Activated naive CD4-positive, alpha-beta T cell treated with anti-CD3 and anti-CD28 coated beads, Interleukin-2, amount 50 U/mL, for 24 hours (primary cell): ENCODE measurements around the gene ISL1.
A peak's percentile ranks its signal among the peaks of the same experiment; 100 is the strongest.

Experiments
- H3K27ac Mint-ChIP-seq: one replicate; pipeline ENCODE4 v1.8.0; 2021; ENCODE audit warnings: mild to moderate bottlenecking, mixed read lengths
- H3K27me3 Mint-ChIP-seq: one replicate; pipeline ENCODE4 v1.8.0; 2021; ENCODE audit warnings: mixed read lengths
- H3K36me3 Mint-ChIP-seq: one replicate; pipeline ENCODE4 v1.8.0; 2021; ENCODE audit warnings: mixed read lengths
- H3K4me1 Mint-ChIP-seq: one replicate; pipeline ENCODE4 v1.8.0; 2021; ENCODE audit warnings: mixed read lengths
- H3K4me3 Mint-ChIP-seq: one replicate; pipeline ENCODE4 v1.8.0; 2021; ENCODE audit warnings: mild to moderate bottlenecking, mixed read lengths
- H3K9me3 Mint-ChIP-seq: one replicate; pipeline ENCODE4 v1.8.0; 2021; ENCODE audit warnings: mixed read lengths

Gene ISL1

GRCh38 chr5:51383131-51384121 lies at the start of gene ISL1:
Gene ISL1 (plus strand): TSS chr5:51383448. CDS start chr5:51383672, 224 bp downstream.
- Mint-ChIP-seq H3K9me3 (no peaks in the 10 kb centered on the region), H3K36me3 (no peaks in the 10 kb centered on the region), H3K4me1 (no peaks in the 10 kb centered on the region), H3K27ac (no peak within 1 kb of the TSS), H3K27me3 (peaks cover 78% of the 10 kb centered on the region), H3K4me3 (no peak within 1 kb of the TSS)

- Mint-ChIP-seq H3K4me1 (no peaks in the 10 kb centered on the region), H3K9me3 (peaks cover 5% of the 10 kb centered on the region), H3K4me3 (no peak overlapping the region), H3K27me3 (peaks cover 1% of the 10 kb centered on the region), H3K36me3 (no peaks in the 10 kb centered on the region), H3K27ac (no peak overlapping the region)
These were observed 46.4 kb upstream of the ISL1 start for GRCh38 chr5:51336878-51337277.

GRCh38 chr5:51345106-51345505 lies 38.1 kb upstream of the ISL1 start:
- Mint-ChIP-seq H3K9me3 (no peaks in the 10 kb centered on the region), H3K27ac (no peak overlapping the region), H3K27me3 (no peaks in the 10 kb centered on the region), H3K4me3 (no peak overlapping the region), H3K4me1 (no peaks in the 10 kb centered on the region), H3K36me3 (no peaks in the 10 kb centered on the region)

- no peaks in the 10 kb centered on the region for H3K4me1 Mint-ChIP-seq
- no peaks in the 10 kb centered on the region for H3K27me3 Mint-ChIP-seq
- H3K27ac Mint-ChIP-seq = no peak overlapping the region
- peaks cover 8% of the 10 kb centered on the region for H3K9me3 Mint-ChIP-seq
- H3K4me3 Mint-ChIP-seq = no peak overlapping the region
- H3K36me3 Mint-ChIP-seq = no peaks in the 10 kb centered on the region
These were observed 36.1 kb upstream of the ISL1 start for GRCh38 chr5:51347157-51347556.

- no peaks in the 10 kb centered on the region for H3K36me3 Mint-ChIP-seq
- H3K27me3 Mint-ChIP-seq = no peaks in the 10 kb centered on the region
- no peak overlapping the region for H3K4me3 Mint-ChIP-seq
- no peaks in the 10 kb centered on the region for H3K4me1 Mint-ChIP-seq
- no peak overlapping the region for H3K27ac Mint-ChIP-seq
- peaks cover 8% of the 10 kb centered on the region for H3K9me3 Mint-ChIP-seq
These were observed 35.5 kb upstream of the ISL1 start for GRCh38 chr5:51347704-51348103.

- H3K27ac Mint-ChIP-seq = no peak overlapping the region
- no peaks in the 10 kb centered on the region for H3K36me3 Mint-ChIP-seq
- peaks cover 8% of the 10 kb centered on the region for H3K27me3 Mint-ChIP-seq
- H3K4me1 Mint-ChIP-seq = no peaks in the 10 kb centered on the region
- no peaks in the 10 kb centered on the region for H3K9me3 Mint-ChIP-seq
- H3K4me3 Mint-ChIP-seq = no peak overlapping the region
These were observed 12.2 kb upstream of the ISL1 start for GRCh38 chr5:51371052-51371451.

- Mint-ChIP-seq H3K36me3 (no peaks in the 10 kb centered on the region), H3K27ac (peak overlapping the region; percentile 36), H3K4me3 (no peak overlapping the region), H3K27me3 (peaks cover 32% of the 10 kb centered on the region), H3K4me1 (no peaks in the 10 kb centered on the region), H3K9me3 (no peaks in the 10 kb centered on the region)
These were observed 9.2 kb upstream of the ISL1 start for GRCh38 chr5:51373880-51374523.

- no peak overlapping the region for H3K4me3 Mint-ChIP-seq
- peaks cover 41% of the 10 kb centered on the region for H3K27me3 Mint-ChIP-seq
- H3K27ac Mint-ChIP-seq = no peak overlapping the region
- no peaks in the 10 kb centered on the region for H3K9me3 Mint-ChIP-seq
- no peaks in the 10 kb centered on the region for H3K4me1 Mint-ChIP-seq
- H3K36me3 Mint-ChIP-seq = no peaks in the 10 kb centered on the region
These were observed 8.2 kb upstream of the ISL1 start for GRCh38 chr5:51375084-51375483.

- no peak overlapping the region for H3K27ac Mint-ChIP-seq
- no peak overlapping the region for H3K4me3 Mint-ChIP-seq
- H3K36me3 Mint-ChIP-seq = no peaks in the 10 kb centered on the region
- H3K4me1 Mint-ChIP-seq = no peaks in the 10 kb centered on the region
- H3K27me3 Mint-ChIP-seq = peaks cover 55% of the 10 kb centered on the region
- no peaks in the 10 kb centered on the region for H3K9me3 Mint-ChIP-seq
These were observed 6.7 kb upstream of the ISL1 start for GRCh38 chr5:51376509-51376908.

- Mint-ChIP-seq H3K36me3 (no peaks in the 10 kb centered on the region), H3K27me3 (peaks cover 64% of the 10 kb centered on the region), H3K27ac (no peak overlapping the region), H3K9me3 (no peaks in the 10 kb centered on the region), H3K4me3 (no peak overlapping the region), H3K4me1 (no peaks in the 10 kb centered on the region)
These were observed 5.8 kb upstream of the ISL1 start for GRCh38 chr5:51377151-51378060.

- H3K4me1 Mint-ChIP-seq = no peaks in the 10 kb centered on the region
- H3K9me3 Mint-ChIP-seq = no peaks in the 10 kb centered on the region
- no peak overlapping the region for H3K4me3 Mint-ChIP-seq
- no peaks in the 10 kb centered on the region for H3K36me3 Mint-ChIP-seq
- H3K27ac Mint-ChIP-seq = no peak overlapping the region
- peaks cover 67% of the 10 kb centered on the region for H3K27me3 Mint-ChIP-seq
These were observed 5.2 kb upstream of the ISL1 start for GRCh38 chr5:51378061-51378409.

- H3K27ac Mint-ChIP-seq = no peak overlapping the region
These were observed 4.6 kb upstream of the ISL1 start for GRCh38 chr5:51378448-51379330.

GRCh38 chr5:51379331-51379700 lies 3.9 kb upstream of the ISL1 start:
- Mint-ChIP-seq H3K36me3 (no peaks in the 10 kb centered on the region), H3K9me3 (no peaks in the 10 kb centered on the region), H3K4me3 (no peak overlapping the region)

More at GRCh38 chr5:51378448-51379330, 4.6 kb upstream of the ISL1 start:
- Mint-ChIP-seq H3K9me3 (no peaks in the 10 kb centered on the region), H3K4me1 (no peaks in the 10 kb centered on the region), H3K4me3 (no peak overlapping the region), H3K27me3 (peaks cover 71% of the 10 kb centered on the region), H3K36me3 (no peaks in the 10 kb centered on the region)

GRCh38 chr5:51380603-51381207 lies 2.5 kb upstream of the ISL1 start:
- Mint-ChIP-seq H3K4me1 (no peaks in the 10 kb centered on the region), H3K27me3 (peaks cover 81% of the 10 kb centered on the region), H3K4me3 (no peak overlapping the region), H3K36me3 (no peaks in the 10 kb centered on the region), H3K9me3 (no peaks in the 10 kb centered on the region), H3K27ac (no peak overlapping the region)

More at GRCh38 chr5:51379331-51379700, 3.9 kb upstream of the ISL1 start:
- Mint-ChIP-seq H3K4me1 (no peaks in the 10 kb centered on the region), H3K27me3 (peaks cover 77% of the 10 kb centered on the region), H3K27ac (no peak overlapping the region)
